Measurements from ENCODE around the gene KRT82.

Gene KRT82

DNA sequence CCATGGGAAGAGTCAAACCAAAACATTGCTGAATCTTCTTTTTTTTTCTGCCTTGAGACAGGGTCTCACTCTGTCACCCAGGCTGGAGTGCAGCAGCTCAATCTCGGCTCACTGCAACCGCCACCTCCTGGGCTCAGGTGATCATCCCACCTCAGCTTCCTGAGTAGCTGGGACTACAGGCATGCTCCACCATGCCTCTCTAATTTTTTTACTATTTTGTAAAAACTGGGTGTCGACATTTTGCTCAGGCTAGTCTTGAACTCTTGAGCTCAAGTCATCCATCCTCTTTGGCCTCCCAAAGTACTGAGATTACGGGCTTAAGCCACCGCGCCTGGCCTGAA, 29.5 kb upstream of the KRT82 start:
- DNase-seq (ENCODE audit: low read depth): no peak

DNA sequence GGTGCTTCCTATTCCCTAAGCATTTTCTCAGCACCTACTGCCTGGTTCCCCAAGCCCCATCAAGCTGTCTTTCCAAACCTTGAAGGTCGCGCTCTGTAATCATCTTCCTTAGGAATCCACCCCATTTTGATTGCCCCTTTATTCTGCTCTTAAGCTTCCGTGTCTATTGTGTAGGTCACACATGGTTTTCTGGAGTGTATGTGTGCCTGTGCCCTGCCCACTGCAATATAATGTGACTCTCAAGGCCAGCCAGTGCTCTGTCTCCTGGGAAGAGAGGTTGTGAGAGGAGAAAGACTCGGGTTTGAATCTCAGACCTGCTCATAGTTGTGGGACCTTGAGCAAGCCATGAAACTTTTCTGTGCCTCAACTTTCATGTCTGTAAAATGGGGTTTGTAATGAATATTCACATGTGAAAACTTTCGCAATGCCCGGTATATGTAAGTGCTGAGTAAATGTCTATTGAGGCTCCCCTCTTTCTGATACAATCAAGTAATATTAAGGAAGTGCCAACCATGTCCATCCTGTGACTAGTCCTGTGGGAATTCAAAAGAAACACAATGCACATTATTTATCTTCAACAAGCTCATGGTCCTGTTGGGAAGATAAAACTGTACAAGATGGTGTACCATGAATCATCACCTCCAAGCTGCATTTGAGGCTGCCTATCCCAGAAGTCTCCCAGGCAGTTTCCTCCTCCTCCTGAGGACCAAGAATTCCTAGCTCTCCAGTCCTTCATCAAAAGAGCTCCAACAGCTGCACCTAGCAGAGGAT, 28.8 kb upstream of the KRT82 start:
- DNase-seq (ENCODE audit: low read depth): no peak

DNA sequence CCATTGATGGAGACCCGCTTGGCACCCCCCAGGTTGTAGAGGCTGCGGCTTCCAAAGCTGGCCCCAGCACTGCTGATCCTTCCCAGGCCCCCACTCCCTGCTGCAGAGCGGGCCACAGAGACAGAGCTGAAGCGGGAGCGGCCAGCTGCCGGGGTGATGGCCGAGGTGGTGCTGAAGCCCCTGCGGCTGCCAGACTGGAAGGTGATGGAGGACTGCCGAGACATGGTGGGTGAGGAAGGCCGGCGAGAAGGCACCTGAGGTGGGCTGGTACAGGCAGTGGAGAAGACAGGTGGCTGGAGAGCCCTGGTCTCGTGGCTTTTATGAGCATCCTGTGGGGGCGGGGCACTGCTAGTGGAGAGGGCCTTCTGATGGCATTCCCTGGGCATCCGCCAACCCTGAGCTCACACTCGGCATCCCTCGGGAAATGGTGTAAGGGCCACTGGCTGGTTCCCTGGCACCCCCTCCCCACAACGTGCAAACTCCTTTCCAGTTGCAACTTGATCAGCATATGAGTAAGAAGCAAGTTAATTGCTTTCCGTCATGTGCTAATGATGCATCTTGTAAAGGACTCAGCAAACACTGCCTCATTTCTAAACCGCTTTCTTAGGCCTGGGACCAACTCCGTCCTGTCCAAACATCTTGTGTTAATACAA, 28.1 kb upstream of the KRT82 start, which contains the start of gene KRT75:
KRT75 (minus strand) TSS at position 291 of the 653 bp plus-strand sequence; CDS start at position 224, 67 bp downstream.
- peak; percentile 13 for DNase-seq (ENCODE audit: low read depth)

DNA sequence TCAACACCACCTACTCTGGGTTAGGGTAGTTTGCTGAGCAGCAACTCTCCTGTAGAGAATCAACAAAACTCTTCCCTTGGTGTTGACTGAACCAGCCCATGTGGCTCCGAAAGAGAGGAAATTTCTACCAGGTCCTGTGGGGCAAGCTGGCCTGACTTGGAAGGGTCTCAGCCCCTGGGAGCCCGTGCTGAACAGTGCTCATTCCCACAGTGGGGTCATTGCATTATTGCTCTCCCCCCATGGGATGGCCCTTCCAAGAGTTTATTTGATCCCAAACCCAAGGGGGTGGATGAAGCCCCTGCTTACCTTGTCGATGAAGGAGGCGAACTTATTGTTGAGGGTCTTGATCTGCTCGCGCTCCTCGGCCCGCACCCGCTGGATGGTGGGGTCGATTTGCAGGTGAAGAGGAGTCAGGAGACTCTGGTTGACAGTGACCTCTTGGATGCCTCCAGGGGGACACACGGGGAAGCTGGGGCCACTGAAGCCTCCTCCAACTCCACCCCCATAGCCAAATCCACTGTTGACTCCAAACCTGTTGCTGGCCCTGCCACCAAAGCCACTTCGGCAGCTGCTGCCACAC, 27.5 kb upstream of the KRT82 start:
- no peak for DNase-seq (ENCODE audit: low read depth)

DNA sequence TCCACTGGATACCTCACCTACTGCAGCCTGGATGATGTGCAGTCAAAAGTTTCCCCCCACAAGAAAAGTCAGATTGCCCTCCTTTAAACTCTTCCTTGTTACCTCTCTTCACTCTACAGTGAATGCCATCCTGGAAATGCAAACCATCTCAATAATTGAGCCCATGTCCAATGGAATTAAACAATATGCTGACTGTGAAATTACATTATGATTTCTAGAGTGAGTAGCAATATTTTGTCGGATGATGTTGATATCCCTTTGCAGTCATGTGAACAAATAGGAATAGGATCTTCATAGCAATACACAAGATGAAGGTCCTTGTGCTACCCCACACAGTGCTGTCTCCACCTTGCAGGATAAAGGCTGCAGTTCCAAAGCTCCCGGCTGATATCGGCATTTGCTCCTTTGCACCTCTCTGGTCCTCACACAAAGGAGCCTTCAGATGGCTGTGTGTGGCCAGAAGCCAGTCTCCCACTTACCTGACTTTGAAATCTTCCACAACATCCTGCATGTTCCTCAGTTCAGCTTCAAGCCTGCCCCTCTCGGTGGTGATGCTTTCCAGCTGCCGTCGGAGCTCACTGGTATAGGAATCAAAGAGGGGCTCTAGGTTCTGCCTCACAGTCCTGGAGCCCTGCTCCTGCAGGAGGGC, 26.5 kb upstream of the KRT82 start:
- DNase-seq (ENCODE audit: low read depth): no peak

DNA sequence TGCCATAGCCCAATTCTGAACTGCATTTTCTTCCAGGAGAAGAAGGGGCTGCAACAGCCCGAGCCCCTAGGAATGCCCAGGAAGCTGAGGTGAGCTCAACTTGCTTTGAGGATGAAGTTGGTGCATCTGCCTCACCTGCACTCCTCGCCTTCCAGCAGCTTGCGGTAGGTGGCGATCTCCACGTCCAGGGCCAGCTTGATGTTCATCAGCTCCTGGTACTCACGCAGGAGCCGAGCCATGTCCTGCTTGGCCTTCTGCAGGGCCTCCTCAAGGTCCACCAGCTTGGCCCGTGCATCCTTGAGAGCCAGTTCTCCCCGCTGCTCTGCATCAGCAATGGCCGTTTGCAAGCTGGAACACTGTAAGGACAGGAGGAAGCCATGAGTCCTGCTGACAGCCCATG, 22.0 kb upstream of the KRT82 start:
- DNase-seq (ENCODE audit: low read depth): no peak

DNA sequence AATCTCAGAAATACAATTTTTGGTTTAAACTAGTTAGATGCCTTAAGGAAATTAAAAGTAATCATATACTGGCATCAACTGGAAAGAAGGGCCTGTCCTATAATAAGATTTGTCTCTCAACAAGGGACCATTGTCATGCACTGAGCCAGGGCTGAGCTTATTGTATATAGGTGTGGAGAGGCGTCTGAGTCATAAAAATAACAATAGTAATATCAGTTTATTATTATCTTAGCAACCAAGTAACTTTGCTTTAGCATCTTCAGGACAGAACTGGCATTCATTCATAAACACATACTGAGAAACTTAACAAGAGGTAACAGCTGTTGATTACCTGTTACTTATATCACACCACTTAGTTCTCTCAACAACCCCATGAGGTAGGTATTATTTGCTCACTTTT, 20.9 kb upstream of the KRT82 start:
- no peak for DNase-seq (ENCODE audit: low read depth)

DNA sequence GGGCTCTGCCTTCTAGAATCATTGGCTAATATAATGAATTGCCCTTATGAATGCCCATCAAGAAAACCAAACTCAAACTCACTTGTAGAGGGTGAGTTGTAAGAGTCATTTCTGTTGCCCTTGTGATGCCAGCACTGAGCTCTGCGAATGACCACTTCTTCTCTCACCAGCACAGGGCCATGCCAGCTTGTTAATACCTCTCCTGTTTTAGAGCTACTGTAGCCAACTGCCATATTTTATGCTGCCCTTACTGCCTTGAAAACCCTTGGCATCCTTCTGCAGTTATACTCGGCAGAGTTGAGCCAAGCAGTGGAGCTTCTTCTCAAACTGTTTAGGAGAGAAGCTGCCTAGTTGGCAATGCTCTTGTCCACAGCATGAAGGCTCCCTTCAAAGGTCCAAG, 19.9 kb upstream of the KRT82 start:
- DNase-seq (ENCODE audit: low read depth): no peak

DNA sequence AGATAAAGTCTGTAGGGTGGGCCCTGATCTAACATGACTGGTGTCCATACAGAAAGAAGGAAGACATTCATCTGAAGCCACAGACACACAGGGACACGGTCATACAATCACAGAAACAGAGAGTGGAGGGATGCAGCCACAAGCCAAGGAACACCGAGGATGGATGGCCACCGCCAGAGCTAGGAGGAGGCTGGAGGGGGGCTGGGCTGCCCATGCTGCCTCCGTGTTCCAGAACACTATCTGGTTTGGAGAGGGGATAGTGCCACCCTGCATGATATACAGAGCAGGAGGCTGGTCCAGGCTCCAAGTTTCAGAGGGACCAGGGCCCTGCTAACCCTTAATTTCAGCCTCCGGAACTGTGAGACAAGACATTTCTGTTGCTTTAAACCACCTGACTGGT, 19.3 kb upstream of the KRT82 start:
- DNase-seq (ENCODE audit: low read depth): no peak

DNA sequence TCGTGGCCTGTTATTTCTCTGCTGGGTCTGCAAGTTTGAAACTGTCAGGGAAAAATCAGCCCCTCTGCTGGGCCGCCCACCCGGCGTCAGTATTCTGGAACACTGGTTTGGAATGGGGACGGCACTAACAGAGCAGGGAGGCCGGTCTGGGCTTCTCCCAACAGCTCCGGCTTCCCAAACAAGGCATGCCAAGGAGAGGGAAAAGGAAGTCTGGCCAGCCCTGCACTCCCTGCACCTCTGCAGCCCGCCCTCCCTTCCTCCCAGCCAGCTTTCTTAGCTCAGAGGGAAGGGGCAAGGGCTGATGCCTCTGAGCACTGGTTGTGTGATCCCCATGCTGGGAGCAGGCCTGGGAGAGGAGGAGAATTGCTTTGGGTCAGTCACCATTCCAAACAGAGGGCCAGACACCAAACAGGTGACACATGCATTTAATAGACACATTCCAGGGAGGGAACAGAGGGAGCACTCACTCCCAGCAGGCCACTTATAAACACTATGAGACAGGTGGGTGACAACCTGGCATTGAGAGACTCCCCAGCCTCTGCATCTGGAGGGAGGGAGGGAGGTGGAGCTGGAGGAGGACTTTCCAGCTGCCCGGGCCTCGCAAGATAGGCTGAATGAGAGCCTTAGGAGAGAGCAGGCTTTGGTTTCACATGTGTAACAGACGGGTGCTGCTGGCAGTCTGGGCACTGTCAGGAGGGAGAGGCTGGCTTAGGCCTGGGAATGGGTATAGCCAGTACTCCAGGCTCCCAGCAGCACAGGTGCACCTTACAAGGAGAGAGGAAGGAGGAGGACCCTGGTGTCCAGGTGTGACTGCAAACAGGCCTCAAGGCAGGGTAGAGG, 17.7 kb upstream of the KRT82 start:
- DNase-seq (ENCODE audit: low read depth): no peak

DNA sequence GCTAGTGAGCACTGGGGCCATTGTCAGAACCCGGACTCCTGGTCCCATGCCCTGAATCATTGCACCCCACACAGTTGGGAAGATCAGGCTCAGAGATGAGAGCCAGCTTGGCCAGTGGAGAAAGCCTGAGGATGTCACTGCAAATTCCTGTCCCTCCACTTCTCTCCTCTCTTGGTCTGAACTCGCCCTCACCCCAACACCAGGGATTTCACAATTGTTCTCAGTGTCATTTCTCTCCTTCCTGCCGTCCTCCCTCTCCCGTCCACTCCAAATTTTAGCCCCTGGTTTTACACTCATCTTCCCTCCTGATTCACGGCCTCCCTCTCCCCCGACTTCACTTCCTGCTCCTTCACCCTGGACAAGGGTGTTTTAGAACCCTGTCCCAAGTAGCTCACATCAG, 16.9 kb upstream of the KRT82 start:
- no peak for DNase-seq (ENCODE audit: low read depth)

DNA sequence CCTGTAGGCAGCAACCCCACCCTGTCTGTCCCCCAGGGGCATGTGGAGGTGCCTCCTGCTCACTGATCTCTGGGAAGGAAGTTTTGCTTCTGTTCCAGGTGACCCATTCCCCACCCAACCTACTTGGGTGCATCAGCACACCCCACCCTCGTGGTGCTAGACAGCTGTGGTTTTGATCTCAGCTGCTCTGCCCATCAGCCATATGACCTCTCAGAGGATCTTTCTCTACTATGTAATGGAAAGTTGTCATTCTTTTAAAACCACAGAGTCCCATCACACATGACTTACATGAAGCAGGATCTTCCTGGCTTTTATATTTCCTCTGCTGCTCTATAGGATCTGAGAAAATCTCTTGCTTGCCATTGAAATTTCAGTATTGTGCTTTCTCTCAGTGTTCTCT, 13.5 kb upstream of the KRT82 start:
- DNase-seq (ENCODE audit: low read depth): no peak

DNA sequence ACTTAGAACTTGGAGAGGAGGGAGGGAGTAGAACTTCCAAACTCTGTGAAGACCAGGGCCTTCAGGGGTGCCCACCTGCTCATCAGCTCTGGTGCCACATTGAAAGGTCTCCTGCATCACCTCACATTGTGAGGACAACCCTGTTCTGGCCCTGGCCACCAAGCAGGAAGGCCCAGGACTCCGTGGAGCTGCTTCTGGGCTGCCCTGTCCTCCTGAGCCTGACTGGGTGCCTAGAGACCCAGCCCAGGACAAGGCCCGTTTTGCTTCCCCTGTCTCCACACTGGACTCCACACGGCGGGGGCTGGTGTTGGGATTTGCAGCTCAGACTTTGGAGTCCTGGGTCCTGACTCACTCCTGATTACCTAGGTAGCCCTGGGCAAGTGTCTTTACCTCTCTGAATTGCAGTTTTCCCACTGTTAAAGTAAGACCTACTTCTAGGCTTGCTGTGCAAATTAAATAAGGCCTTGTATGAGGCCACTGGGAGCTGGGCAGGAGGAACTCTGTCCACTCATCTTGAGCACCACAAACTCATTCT, 12.5 kb upstream of the KRT82 start:
- no peak for DNase-seq (ENCODE audit: low read depth)

DNA sequence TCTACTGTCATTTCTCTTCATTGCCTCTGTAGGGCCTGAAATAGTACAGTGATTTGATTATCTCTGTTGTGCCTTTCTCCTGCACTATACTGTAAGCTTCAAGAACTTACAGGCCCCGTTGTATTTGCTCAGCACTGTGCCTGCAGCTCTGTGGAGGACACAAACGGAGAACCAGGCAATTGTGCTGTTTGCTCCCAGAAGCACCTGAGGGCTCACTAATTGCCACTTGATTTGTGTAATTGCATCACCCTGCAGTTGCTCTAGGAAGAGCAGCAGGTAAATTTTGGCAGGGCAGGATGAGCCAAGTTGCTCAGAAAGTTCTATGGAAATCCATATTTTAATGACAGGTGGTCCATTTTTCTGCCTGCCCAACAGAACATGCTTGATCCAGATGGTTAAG, 11.6 kb upstream of the KRT82 start:
- DNase-seq (ENCODE audit: low read depth): no peak

DNA sequence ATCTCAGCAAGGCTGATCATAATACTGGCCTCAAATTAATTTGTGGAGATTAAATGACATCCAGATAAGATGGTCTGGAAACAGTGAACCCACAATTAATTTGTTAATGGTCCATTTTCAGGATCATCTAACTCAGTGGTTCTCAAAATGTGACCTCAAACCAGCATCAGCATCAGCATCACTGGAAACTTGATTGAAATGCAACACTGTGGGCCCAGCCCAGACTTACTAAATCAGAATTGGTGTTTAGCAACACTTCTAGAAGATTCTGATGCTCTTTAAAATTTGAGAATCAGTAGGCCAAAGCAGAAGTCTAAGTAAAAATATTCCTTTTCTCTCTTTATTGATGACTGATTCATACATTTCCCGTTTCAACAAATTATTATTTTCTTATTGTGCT, 10.7 kb upstream of the KRT82 start:
- no peak for DNase-seq (ENCODE audit: low read depth)

DNA sequence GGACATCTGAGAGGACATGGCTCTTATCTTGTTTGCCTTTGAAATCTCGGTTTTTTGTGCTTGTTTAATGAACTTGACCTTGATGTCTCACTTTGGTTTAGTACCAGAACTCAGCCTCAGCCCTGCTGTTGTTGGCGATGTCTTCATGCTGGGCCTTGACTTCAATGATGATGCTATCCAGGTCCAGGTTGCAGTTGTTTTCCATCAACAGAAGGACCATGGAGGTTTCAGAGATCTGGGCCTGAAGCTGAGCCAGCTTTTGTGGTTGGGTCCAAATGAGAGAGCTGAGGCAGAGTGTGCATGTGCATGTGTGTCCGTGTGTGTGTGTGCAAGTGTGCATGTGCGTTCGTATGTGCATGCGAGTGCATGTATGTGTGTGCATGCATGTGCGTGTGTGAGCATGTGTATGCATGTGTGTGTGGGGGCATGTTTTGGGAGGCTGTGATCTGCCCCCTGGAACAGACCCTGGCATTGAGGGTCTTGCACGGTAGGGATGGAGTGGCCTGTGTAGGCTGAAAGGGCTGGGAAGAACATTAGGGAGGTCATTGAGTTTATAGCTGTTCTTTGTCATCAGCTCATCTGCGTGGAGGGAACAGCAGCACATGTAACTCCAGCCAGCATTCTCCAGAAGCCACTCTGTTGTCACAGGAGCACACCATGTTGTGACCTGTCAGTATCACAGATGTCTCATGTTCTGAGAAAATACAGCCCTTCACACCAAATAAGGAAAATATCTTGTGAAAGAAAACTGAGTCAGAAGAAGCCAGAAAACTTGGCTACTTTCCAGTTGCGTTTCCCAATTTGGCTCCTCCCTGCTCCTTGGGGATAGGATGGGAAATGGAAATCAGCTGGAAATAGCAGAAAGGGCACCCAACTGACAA, 10.0 kb upstream of the KRT82 start:
- DNase-seq (ENCODE audit: low read depth): peak; percentile 75

DNA sequence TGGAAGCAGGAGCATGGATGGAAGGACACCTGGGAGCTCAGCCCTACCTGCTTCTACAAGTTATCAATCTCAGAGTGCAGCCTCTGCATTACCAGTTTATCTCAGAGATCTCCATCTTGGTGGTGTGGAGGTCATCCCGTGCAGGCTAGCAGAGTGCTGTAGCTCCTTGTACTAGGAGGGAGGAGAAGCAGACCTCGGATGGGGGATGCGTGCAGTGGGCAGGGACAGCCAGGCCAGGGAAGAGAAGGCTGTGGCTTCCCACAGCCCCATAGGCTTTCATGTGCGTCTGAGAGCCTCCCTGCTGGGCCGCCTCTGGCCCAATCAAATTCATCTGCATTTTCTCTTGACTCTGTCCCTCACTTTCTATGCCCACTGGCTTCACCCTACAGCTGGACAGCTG, 8.8 kb upstream of the KRT82 start:
- no peak for DNase-seq (ENCODE audit: low read depth)

DNA sequence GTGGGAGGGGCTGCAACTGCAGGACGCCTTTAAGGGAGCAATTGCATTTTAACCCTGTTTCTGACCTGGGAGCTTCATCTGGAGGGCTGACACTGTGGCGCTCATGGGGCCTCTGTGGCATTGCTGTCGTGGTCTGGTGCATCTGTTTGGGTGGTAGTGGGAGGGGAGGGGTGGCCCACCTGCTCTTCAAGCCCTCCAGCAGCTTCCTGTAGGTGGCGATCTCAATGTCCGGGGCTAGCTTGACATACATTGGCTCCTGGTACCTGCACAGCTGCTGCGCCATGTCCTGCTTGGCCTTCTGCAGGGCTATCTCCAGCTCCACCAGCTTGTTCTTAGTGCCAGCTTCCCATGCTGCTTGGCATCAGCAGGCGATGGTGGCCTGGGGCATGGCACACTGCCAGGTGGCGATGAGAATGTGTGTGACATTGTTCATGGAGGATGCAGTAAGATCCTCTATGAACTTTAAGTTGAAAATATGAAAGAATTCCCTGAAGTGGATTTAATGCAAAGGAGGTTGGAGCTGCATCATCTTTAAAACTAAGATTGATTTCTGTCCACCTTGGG, 7.7 kb upstream of the KRT82 start:
- no peak for DNase-seq (ENCODE audit: low read depth)

DNA sequence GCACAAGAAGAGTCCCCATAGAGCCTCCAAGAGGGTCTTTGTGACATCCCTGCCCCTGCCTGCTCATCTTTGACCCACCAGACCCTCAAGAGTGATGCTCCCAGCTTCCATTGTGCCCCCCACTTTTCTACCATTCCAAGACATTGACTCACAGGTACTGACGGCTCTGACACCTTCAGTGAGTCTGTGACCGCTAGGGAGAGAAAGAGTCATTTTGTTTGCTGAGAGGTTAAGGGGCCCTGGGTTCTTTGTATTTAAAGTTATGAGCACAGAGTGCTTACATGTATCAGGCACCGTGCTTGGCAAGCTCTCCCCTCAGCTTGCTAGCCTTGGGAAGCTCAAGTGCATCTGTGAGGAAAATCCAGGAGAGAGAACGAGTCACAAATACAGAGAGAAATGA, 7.1 kb upstream of the KRT82 start:
- no peak for DNase-seq (ENCODE audit: low read depth)

DNA sequence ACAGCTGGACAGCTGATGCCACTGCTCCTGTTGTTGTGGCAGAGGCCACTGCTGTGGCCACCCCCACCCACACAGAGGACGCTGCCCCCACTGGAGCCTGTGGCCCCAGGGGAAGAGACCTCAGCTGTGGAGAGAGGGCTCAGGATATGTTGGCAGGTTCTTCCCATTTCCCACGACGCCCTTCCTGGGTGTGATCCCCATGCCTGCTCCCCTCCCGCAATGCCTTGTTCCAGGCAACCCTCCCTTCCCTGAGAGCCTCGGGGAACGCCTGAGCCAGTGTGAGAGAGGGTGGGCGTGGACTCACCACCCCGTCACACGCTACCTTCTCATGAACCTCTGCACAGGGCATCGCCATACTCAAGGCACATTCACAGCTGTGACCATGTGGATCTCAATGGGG, 5.7 kb upstream of the KRT82 start:
- no peak for DNase-seq (ENCODE audit: low read depth)
